Loucy (cell line): ENCODE measurements around the gene SPTB.

ENCODE experiments used
- H2AFZ ChIP-seq: fragments of 200-600 bp; sonication (generic); 2 replicates; pipeline ENCODE4 v1.6.0; 2016; ENCODE audit warnings: antibody characterized with exemption, mild to moderate bottlenecking, low read length, moderate library complexity
- H3F3A ChIP-seq: fragments of 200-600 bp; 2 replicates; pipeline ENCODE4 v1.6.0; 2016; ENCODE audit warnings: antibody characterized with exemption, low read depth, mild to moderate bottlenecking
- H3K27me3 ChIP-seq: fragments of 200-600 bp; sonication (generic); 2 replicates; pipeline ENCODE4 v1.6.1; 2014; ENCODE audit warnings: low read length, mild to moderate bottlenecking; ENCODE audit not compliant: insufficient read depth, poor library complexity, severe bottlenecking
- H3K36me3 ChIP-seq: fragments of 200-600 bp; sonication (generic); 2 replicates; pipeline ENCODE4 v1.6.1; 2016; ENCODE audit warnings: low read length; ENCODE audit not compliant: insufficient read depth
- H3K4me1 ChIP-seq: fragments of 200-600 bp; sonication (generic); 2 replicates; pipeline ENCODE4 v1.5.1; 2014; ENCODE audit warnings: low read length, mild to moderate bottlenecking; ENCODE audit not compliant: insufficient read depth, poor library complexity, severe bottlenecking
- H3K4me2 ChIP-seq: fragments of 200-600 bp; sonication (generic); 2 replicates; pipeline ENCODE4 v1.6.0; 2014; ENCODE audit warnings: antibody characterized with exemption, low read length, low read depth, mild to moderate bottlenecking; ENCODE audit not compliant: poor library complexity, severe bottlenecking
- H3K4me3 ChIP-seq: fragments of 200-600 bp; sonication (generic); 2 replicates; pipeline ENCODE4 v1.5.1; 2014; ENCODE audit warnings: low read length, mild to moderate bottlenecking, mixed read lengths; ENCODE audit not compliant: poor library complexity, severe bottlenecking
- H3K79me2 ChIP-seq: fragments of 200-600 bp; sonication (generic); 2 replicates; pipeline ENCODE4 v1.6.1; 2014; ENCODE audit warnings: low read length; ENCODE audit not compliant: insufficient read depth
- H3K9ac ChIP-seq: fragments of 200-600 bp; sonication (generic); 2 replicates; pipeline ENCODE4 v1.6.0; 2014; ENCODE audit warnings: mild to moderate bottlenecking, low read depth, low read length, moderate library complexity; ENCODE audit not compliant: poor library complexity, severe bottlenecking
- H3K9me2 ChIP-seq: fragments of 200-600 bp; sonication (generic); replicated peaks from 2 replicates; pipeline ENCODE4 v1.6.1; 2016; ENCODE audit warnings: low read depth, low read length, mixed read lengths
- H3K9me3 ChIP-seq: fragments of 200-600 bp; sonication (generic); 2 replicates; pipeline ENCODE4 v1.6.1; 2014; ENCODE audit warnings: mild to moderate bottlenecking, antibody characterized with exemption, low read length, low read depth; ENCODE audit not compliant: insufficient read depth
- H4K20me1 ChIP-seq: fragments of 200-600 bp; sonication (generic); 2 replicates; pipeline ENCODE4 v1.6.0; 2014; ENCODE audit warnings: antibody characterized with exemption, low read length, mild to moderate bottlenecking; ENCODE audit not compliant: insufficient read depth, poor library complexity, severe bottlenecking
- EZH2phosphoT487 ChIP-seq: fragments of 200-600 bp; IDR thresholded peaks from 2 replicates; pipeline ENCODE4 v1.6.1; 2018; ENCODE audit warnings: antibody characterized with exemption, mild to moderate bottlenecking, moderate library complexity, borderline replicate concordance
- TF ChIP-seq, protein P1 (sequence below): fragments of 200-600 bp; sonication (generic); conservative IDR thresholded peaks from 2 replicates; pipeline ENCODE4 v1.5.1; 2014; ENCODE audit warnings: mild to moderate bottlenecking, antibody characterized with exemption, low read length

Gene SPTB

DNA sequence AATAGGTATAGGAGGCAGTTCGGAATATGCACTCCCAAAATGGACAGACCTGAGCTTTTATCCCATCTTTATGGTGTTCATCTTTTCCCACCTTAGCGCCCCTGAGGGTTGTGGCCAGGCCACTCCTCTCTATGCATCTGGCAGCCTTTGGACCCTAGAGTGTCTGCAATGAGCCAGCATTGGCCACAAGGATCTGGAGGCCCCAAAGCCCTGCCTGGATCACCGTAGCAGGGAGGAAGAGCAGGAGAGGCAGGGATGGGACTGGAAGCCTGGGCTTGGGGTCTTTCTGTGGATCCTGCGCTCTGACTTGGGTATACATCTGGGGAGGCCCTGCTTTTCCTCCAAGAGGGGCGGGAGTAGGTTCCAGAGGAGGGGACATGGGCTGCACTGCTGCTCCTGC, 123.0 kb downstream of the SPTB start:
- no peaks in the 10 kb centered on the region for H3K79me2 ChIP-seq
- H3K4me2 ChIP-seq: no peak overlapping the region
- no peak overlapping the region for H3K9ac ChIP-seq
- TF ChIP-seq, protein P1, sequence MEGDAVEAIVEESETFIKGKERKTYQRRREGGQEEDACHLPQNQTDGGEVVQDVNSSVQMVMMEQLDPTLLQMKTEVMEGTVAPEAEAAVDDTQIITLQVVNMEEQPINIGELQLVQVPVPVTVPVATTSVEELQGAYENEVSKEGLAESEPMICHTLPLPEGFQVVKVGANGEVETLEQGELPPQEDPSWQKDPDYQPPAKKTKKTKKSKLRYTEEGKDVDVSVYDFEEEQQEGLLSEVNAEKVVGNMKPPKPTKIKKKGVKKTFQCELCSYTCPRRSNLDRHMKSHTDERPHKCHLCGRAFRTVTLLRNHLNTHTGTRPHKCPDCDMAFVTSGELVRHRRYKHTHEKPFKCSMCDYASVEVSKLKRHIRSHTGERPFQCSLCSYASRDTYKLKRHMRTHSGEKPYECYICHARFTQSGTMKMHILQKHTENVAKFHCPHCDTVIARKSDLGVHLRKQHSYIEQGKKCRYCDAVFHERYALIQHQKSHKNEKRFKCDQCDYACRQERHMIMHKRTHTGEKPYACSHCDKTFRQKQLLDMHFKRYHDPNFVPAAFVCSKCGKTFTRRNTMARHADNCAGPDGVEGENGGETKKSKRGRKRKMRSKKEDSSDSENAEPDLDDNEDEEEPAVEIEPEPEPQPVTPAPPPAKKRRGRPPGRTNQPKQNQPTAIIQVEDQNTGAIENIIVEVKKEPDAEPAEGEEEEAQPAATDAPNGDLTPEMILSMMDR: no peak
- no peak for TF ChIP-seq EZH2phosphoT487
- H3K9me2 ChIP-seq: no peaks in the 10 kb centered on the region
- no peak overlapping the region for H3K4me3 ChIP-seq
- H3K4me1 ChIP-seq: peaks cover 12% of the 10 kb centered on the region
- no peak overlapping the region for H2AFZ ChIP-seq
- H4K20me1 ChIP-seq: no peaks in the 10 kb centered on the region
- H3K36me3 ChIP-seq: no peaks in the 10 kb centered on the region
- H3K27me3 ChIP-seq: no peaks in the 10 kb centered on the region
- no peaks in the 10 kb centered on the region for H3K9me3 ChIP-seq
- no peaks in the 10 kb centered on the region for H3F3A ChIP-seq

DNA sequence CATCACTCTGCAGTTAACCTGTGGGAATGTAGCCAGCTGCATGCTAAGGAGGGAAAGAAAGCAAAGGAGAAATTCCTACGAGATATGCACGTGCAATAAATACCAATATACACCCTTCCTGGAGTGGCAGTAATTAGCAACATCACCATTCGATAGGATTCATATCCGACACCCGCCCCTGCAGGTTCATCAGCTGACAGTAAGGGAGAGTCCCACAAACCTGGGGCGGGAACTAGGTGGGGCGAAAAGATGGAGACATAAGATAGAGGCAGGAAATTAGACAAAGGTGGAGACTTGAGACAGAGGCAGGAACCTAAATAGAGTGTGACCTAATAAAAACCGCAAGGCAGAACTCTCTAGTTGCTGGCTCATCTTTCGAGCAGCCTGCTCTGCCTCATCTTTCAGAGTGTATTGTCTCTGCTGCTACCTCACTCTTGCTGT, 123.9 kb downstream of the SPTB start:
- Histone ChIP-seq H3K4me2 (peak overlapping the region; percentile 4), H3K27me3 (no peaks in the 10 kb centered on the region), H3K9ac (no peak overlapping the region), H3K36me3 (no peaks in the 10 kb centered on the region), H2AFZ (no peak overlapping the region), H3K9me2 (no peaks in the 10 kb centered on the region), H3K9me3 (no peaks in the 10 kb centered on the region), H4K20me1 (no peaks in the 10 kb centered on the region), H3F3A (no peaks in the 10 kb centered on the region), H3K4me1 (peaks cover 12% of the 10 kb centered on the region), H3K4me3 (no peak overlapping the region), H3K79me2 (no peaks in the 10 kb centered on the region)
- TF ChIP-seq, protein P1: no peak
- no peak for TF ChIP-seq EZH2phosphoT487

DNA sequence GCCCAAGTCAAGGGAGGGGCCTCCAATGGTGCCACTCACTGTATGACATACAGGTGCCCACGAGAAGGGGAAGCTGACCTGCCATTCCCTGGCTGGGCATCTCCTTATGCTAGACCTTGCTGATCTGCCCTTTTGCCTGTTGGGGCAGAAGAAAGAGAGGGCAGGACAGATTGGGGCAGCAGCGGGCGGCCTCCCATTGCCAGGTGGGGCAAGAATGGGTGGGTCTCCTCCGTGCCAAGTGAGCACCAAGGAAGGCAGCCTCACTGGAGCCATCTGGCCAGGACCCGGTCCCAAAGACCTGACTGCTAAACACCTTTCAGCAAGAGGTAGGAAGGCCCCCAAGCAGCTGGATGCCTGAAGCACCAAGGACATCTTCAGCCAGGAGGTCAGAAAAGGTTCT, 125.0 kb downstream of the SPTB start:
- H3K79me2 ChIP-seq: no peaks in the 10 kb centered on the region
- no peaks in the 10 kb centered on the region for H3K36me3 ChIP-seq
- H4K20me1 ChIP-seq: no peaks in the 10 kb centered on the region
- no peak overlapping the region for H3K4me2 ChIP-seq
- no peaks in the 10 kb centered on the region for H3F3A ChIP-seq
- H3K9me2 ChIP-seq: no peaks in the 10 kb centered on the region
- no peak overlapping the region for H3K9ac ChIP-seq
- no peaks in the 10 kb centered on the region for H3K9me3 ChIP-seq
- no peak overlapping the region for H3K4me3 ChIP-seq
- H3K4me1 ChIP-seq: peaks cover 12% of the 10 kb centered on the region
- H2AFZ ChIP-seq: no peak overlapping the region
- no peaks in the 10 kb centered on the region for H3K27me3 ChIP-seq
- TF ChIP-seq, protein P1: no peak
- no peak for TF ChIP-seq EZH2phosphoT487
